ENCODE measurements around the gene DLX5. TPM values are rescaled to one million over a fixed set of nuclear protein-coding genes. Genes with fewer than 3 reads are reported as not detected.

DLX5 gene
- total and polyA plus RNA-seq, 2 donors (not counting 3 experiments of a cell fraction or from before 2014, with no cell fraction given) = not detected

DNA sequence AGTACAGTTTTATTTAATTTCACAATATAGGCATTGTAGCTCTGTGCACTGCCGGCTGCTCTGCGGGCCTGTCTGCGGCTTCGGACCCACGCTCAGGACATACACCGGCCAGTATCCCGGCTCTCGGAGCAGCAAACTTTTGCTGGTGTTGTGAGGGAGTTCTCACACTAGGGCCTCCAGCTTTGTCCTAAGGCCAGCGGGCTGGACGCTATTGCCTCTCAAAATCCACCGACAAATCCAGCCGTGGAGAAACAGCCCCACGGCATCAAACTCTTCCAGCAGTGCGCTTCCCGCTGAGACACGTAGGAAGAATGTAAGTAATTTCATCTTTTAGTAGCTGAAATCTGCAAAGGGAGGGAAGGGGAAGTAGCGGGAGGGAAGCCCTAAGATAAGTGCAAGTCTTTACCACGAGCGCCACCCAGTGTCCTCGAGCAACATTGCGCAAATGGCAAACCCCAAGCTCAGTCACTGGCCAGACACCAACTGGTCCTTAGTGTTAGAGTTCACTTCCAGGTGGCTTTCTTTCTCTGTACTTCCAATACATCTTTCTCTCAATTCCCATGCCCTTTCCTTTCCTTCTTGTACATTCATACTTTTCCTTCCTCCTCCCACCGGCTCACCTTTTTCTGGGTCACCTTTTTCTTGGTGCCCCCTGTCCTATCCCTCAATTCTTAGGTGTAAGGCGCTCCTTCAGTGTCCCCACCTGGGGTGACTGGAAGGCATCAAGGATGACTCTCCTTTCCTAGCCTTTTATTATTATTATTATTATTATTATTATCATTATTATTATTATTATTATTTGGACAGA, 3.0 kb upstream of the DLX5 start:
- H3K27ac ChIP-seq (ENCODE audit: insufficient read depth, low read depth, low read length) = no peak overlapping the region
- peaks cover 4% of the 10 kb centered on the region for H3K4me1 ChIP-seq (ENCODE audit: control insufficient read depth, extremely low read depth, insufficient read depth, low read length)
- DNase-seq (ENCODE audit: low read depth, low spot score) = peak; percentile 76
- no peak overlapping the region for H2AFZ ChIP-seq (ENCODE audit: low read depth, low read length)
- peak overlapping the region in 2 of 3 experiments; percentile 11 to 12 for H3K4me3 ChIP-seq (replicated peaks in 1 of 3; ENCODE audit: insufficient read depth in 1 of 3, low read depth in 1 of 3, low read length in 3 of 3)
- no peaks in the 10 kb centered on the region for H3K9me1 ChIP-seq (replicated peaks; ENCODE audit: control insufficient read depth, extremely low read depth, insufficient read depth, low read length)
- peak overlapping the region; percentile 62 for H3K4me2 ChIP-seq (ENCODE audit: insufficient read depth, low read length)
- dilution Hi-C loops (cut with MboI; ENCODE audit: extremely low pct_ligation_motif_present, low sequenced_read_pairs) (no loop called here), intact Hi-C loops (cut with micrococcal nuclease) (loop anchor here (1.0 to 10.0 kb wide), 9 partner anchors 353 to 1304 kb away; partner anchors contain the start of gene SLC25A13)
- peak; percentile 90 for FAIRE-seq
- CTCF ChIA-PET = interaction anchor here (0.6 to 5.9 kb wide), 81 partner anchors 11 to 1337 kb away, joined by 3 to 211 read pairs (median 4); no protein-coding TSS in a partner anchor
- no peak for TF ChIP-seq GATA2 (IDR thresholded peaks at IDR 0.05; ENCODE audit: insufficient read depth, insufficient read length, low read depth, low read length)
- TF ChIP-seq, protein P1, sequence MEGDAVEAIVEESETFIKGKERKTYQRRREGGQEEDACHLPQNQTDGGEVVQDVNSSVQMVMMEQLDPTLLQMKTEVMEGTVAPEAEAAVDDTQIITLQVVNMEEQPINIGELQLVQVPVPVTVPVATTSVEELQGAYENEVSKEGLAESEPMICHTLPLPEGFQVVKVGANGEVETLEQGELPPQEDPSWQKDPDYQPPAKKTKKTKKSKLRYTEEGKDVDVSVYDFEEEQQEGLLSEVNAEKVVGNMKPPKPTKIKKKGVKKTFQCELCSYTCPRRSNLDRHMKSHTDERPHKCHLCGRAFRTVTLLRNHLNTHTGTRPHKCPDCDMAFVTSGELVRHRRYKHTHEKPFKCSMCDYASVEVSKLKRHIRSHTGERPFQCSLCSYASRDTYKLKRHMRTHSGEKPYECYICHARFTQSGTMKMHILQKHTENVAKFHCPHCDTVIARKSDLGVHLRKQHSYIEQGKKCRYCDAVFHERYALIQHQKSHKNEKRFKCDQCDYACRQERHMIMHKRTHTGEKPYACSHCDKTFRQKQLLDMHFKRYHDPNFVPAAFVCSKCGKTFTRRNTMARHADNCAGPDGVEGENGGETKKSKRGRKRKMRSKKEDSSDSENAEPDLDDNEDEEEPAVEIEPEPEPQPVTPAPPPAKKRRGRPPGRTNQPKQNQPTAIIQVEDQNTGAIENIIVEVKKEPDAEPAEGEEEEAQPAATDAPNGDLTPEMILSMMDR (IDR thresholded peaks at IDR 0.05; ENCODE audit: extremely low read depth in 1 of 2, insufficient read depth in 1 of 2, low read depth in 1 of 2, low read length in 2 of 2) = peak; percentile 85 to 86
- no peaks in the 10 kb centered on the region for H3K9me3 ChIP-seq (replicated peaks; ENCODE audit: control insufficient read depth, insufficient read depth, low read length)
- peaks cover 51 to 64% of the 10 kb centered on the region in 2 experiments for H3K27me3 ChIP-seq (ENCODE audit: control insufficient read depth in 2 of 2, insufficient read depth in 2 of 2, low read length in 2 of 2)
- no peak overlapping the region for H3K9ac ChIP-seq (replicated peaks; ENCODE audit: extremely low read depth, insufficient read depth, low read length)
- no peaks in the 10 kb centered on the region for H3K79me2 ChIP-seq (ENCODE audit: control insufficient read depth, insufficient read depth, low read length)
- H3K36me3 ChIP-seq (ENCODE audit: control insufficient read depth in 2 of 2, extremely low read depth in 1 of 2, insufficient read depth in 2 of 2, low read length in 2 of 2) = no peaks in the 10 kb centered on the region
- no peaks in the 10 kb centered on the region for H4K20me1 ChIP-seq (replicated peaks; ENCODE audit: control insufficient read depth, extremely low read depth, insufficient read depth, low read length)
- POLR2A ChIA-PET = no interaction called here
- no TSS peak for BruUV-seq (replicated peaks)

All from endothelial cell of umbilical vein (primary cell).